ENCODE results near the gene MYH15. TPM values are rescaled to one million over a fixed set of nuclear protein-coding genes. Genes with fewer than 3 reads are reported as not detected.

MYH15 gene
- not detected for total RNA-seq (2013)
- polyA plus RNA-seq (not detected), polyA minus RNA-seq (not detected in 2 replicates), total RNA-seq (0 to 5.6 (median 0.28) reads per million in 11 experiments)

- no peak within 1 kb of the TSS for H3K9ac ChIP-seq (ENCODE audit: insufficient read depth, low read length, poor library complexity, severe bottlenecking)
- no peak for DNase-seq
- no peak within 1 kb of the TSS for H3K4me3 ChIP-seq (replicated peaks in 1 of 3; ENCODE audit: low read depth in 2 of 3, low read length in 3 of 3)
- Mint-ChIP-seq H3K27me3 (ENCODE audit: low read depth in 3 of 3) (peaks cover 0 to 5% (median 1%) of the 10 kb centered on the region in 3 donors), H3K27ac (no peak within 1 kb of the TSS), H3K9me3 (peaks cover 0 to 3% (median 0%) of the 10 kb centered on the region in 7 donors), H3K36me3 (no peaks in the 10 kb centered on the region), H3K4me1 (no peaks in the 10 kb centered on the region), H3K4me3 (no peak within 1 kb of the TSS)
- no peaks in the 10 kb centered on the region for H3K79me2 ChIP-seq (ENCODE audit: insufficient read depth, low read length)
- H2AFZ ChIP-seq (ENCODE audit: insufficient read depth, low read depth, low read length, poor library complexity, severe bottlenecking) = no peak within 1 kb of the TSS
- WGBS (ENCODE audit: insufficient coverage) = 100% methylated on average over 1 of the region's 3 CpGs
- no peaks in the 10 kb centered on the region for H3K9me3 ChIP-seq (replicated peaks in 1 of 2; ENCODE audit: control insufficient read depth in 1 of 2, insufficient read depth in 1 of 2, low read length in 2 of 2)
- no peaks in the 10 kb centered on the region for H4K20me1 ChIP-seq (ENCODE audit: insufficient read depth, low read length)
- no peak within 1 kb of the TSS for H3K4me2 ChIP-seq (replicated peaks; ENCODE audit: extremely low read depth, low read length, poor library complexity, severe bottlenecking)
- no peaks in the 10 kb centered on the region for H3K36me3 ChIP-seq (replicated peaks in 1 of 2; ENCODE audit: control insufficient read depth in 1 of 2, insufficient read depth in 2 of 2, low read length in 2 of 2)
- no peaks in the 10 kb centered on the region for H3K4me1 ChIP-seq (ENCODE audit: control insufficient read depth in 1 of 2, insufficient read depth in 2 of 2, low read length in 2 of 2)
- intact Hi-C loops (cut with micrococcal nuclease) = no loop called here
- H3K27me3 ChIP-seq (ENCODE audit: control insufficient read depth in 2 of 2, insufficient read depth in 2 of 2, low read length in 2 of 2) = no peaks in the 10 kb centered on the region
- no peak within 1 kb of the TSS for H3K27ac ChIP-seq (ENCODE audit: low read depth in 1 of 2, low read length in 2 of 2)
- TF ChIP-seq CTCF (IDR thresholded peaks at IDR 0.05) = no peak
Observed at GRCh38 chr3:108510496-108510895, at the start of gene MYH15. Gene MYH15, minus strand, starts transcription at chr3:108510596. Its CDS starts 66 bp downstream, at chr3:108510530.

- Histone ChIP-seq H3K27me3 (ENCODE audit: control insufficient read depth in 2 of 2, insufficient read depth in 2 of 2, low read length in 2 of 2) (no peaks in the 10 kb centered on the region), H3K27ac (ENCODE audit: low read depth in 1 of 2, low read length in 2 of 2) (no peak overlapping the region), H3K4me1 (ENCODE audit: control insufficient read depth in 1 of 2, insufficient read depth in 2 of 2, low read length in 2 of 2) (no peaks in the 10 kb centered on the region), H2AFZ (ENCODE audit: insufficient read depth, low read depth, low read length, poor library complexity, severe bottlenecking) (no peak overlapping the region), H3K79me2 (ENCODE audit: insufficient read depth, low read length) (no peaks in the 10 kb centered on the region), H3K36me3 (replicated peaks in 1 of 2; ENCODE audit: control insufficient read depth in 1 of 2, insufficient read depth in 2 of 2, low read length in 2 of 2) (peaks cover 55 to 90% of the 10 kb centered on the region in 2 donors), H3K9ac (ENCODE audit: insufficient read depth, low read length, poor library complexity, severe bottlenecking) (no peak overlapping the region), H4K20me1 (ENCODE audit: insufficient read depth, low read length) (no peaks in the 10 kb centered on the region), H3K9me3 (replicated peaks in 1 of 2; ENCODE audit: control insufficient read depth in 1 of 2, insufficient read depth in 1 of 2, low read length in 2 of 2) (no peaks in the 10 kb centered on the region), H3K4me3 (replicated peaks in 1 of 3; ENCODE audit: low read depth in 2 of 3, low read length in 3 of 3) (no peak overlapping the region), H3K4me2 (replicated peaks; ENCODE audit: extremely low read depth, low read length, poor library complexity, severe bottlenecking) (no peak overlapping the region)
- no peaks in the 10 kb centered on the region for H3K27me3 Mint-ChIP-seq (ENCODE audit: low read depth in 3 of 3)
- no peak for TF ChIP-seq CTCF (IDR thresholded peaks at IDR 0.05)
- H3K27ac Mint-ChIP-seq = no peak overlapping the region
- no peak for DNase-seq
- H3K4me3 Mint-ChIP-seq = no peak overlapping the region
- WGBS (ENCODE audit: insufficient coverage) = no CpG with 5 or more reads among the region's 2 CpGs
- H3K4me1 Mint-ChIP-seq = no peaks in the 10 kb centered on the region
- peaks cover 45 to 73% of the 10 kb centered on the region in 2 donors for H3K36me3 Mint-ChIP-seq
- no peaks in the 10 kb centered on the region for H3K9me3 Mint-ChIP-seq
- intact Hi-C loops (cut with micrococcal nuclease) = no loop called here
Observed at GRCh38 chr3:108555966-108556581, 45.7 kb upstream of the MYH15 start.

All from CD14-positive monocyte (primary cell).